ENCODE results near the gene MRC2.

DNA sequence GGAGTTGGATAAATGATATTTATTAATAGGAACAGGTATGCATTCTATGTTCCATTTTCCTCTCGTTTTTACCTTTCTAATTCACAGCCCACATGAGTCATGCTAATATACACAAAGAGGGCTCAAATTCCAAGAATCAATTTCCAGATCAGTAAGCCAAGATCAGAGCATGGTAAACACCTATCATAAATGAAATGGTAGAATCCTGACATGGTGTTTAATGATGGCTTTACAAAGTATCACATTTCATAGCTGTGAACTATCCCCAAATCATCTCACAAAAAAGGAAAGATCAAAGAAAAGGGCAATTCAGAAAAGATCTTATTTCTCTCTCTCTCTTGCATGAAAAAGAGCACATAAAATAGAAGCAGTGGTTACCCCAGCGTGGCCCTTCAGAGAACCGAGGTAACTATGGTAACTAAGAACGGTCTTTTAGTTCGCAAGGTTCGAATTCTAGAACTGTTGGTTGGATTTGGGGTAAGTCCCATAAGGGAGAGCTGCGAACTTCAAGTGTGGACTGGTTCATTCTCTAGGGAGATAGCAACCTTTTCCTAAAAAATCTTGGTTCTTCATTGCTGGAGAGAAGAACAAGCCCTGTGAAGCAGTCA, 107.7 kb downstream of the MRC2 start:
- TF ChIP-seq, protein P1, sequence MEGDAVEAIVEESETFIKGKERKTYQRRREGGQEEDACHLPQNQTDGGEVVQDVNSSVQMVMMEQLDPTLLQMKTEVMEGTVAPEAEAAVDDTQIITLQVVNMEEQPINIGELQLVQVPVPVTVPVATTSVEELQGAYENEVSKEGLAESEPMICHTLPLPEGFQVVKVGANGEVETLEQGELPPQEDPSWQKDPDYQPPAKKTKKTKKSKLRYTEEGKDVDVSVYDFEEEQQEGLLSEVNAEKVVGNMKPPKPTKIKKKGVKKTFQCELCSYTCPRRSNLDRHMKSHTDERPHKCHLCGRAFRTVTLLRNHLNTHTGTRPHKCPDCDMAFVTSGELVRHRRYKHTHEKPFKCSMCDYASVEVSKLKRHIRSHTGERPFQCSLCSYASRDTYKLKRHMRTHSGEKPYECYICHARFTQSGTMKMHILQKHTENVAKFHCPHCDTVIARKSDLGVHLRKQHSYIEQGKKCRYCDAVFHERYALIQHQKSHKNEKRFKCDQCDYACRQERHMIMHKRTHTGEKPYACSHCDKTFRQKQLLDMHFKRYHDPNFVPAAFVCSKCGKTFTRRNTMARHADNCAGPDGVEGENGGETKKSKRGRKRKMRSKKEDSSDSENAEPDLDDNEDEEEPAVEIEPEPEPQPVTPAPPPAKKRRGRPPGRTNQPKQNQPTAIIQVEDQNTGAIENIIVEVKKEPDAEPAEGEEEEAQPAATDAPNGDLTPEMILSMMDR (IDR thresholded peaks at IDR 0.05), result no peak
- TF ChIP-seq POLR2A (IDR thresholded peaks at IDR 0.05), result no peak
- TF ChIP-seq EP300 (IDR thresholded peaks at IDR 0.05), result no peak

All from tibial nerve (tissue), 4 donors.